GM21381 (cell line): ENCODE measurements around the gene GCC1.

Source experiments
- ATAC-seq: cut with Tn5 transposase; IDR thresholded peaks from one replicate; pipeline ENCODE4 v1.9.1; 2021; ENCODE audit warnings: mild to moderate bottlenecking, moderate library complexity; ENCODE audit not compliant: unreplicated experiment

The GCC1 gene

DNA sequence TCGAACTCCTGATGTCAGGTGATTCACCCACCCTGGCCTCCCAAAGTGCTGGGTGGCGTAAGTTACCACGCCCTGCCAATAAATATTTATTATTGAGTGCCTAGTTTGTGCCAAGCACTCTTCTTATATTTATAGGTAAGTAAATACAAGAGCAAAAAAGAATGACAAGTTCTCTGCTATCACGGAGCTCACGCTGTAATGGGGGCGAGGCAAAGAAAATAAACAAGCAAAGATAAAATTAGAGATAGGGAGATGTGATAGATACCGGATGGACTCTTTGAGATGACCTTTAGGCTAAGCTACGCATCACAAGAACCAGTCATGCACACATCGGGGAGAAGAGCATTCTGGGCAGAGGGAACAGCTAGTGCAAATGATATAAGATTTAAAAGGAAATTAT is 46.3 kb downstream of the GCC1 start:
- ATAC-seq = no peak

DNA sequence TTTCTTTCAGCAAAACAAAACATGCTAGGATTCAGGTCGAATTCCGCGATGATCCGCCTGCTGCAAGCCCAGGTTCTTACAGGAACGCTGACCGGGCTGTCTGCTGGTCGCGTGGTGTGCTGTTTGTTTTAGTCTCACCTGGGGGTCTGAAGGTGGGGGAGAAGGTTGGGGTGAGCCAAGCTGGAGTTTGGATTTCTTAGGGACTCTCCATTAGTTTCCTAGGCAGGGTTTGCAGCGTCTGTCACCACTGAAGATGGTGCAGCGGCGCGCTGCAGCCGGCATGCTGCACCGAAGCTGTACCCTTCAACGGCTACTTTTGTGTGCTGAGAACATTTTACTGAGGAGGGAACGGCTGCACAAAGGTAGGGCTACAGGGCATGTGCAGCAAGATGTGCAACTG is 48.7 kb downstream of the GCC1 start:
- no peak for ATAC-seq

DNA sequence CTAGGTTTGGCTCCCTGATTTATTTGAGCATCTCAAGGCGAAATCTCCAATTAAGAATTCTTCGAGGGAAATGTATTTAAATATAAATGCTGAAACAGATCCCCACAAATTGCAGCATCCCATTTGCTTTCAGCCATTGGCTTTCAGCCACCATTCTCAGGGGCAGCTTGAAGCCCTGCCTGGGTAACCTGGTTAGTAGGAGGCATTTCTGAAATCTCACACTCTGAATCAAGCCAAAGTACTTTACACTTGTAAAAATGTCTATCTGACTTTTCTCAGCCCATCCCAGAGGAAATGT is 49.1 kb downstream of the GCC1 start:
- ATAC-seq = no peak

DNA sequence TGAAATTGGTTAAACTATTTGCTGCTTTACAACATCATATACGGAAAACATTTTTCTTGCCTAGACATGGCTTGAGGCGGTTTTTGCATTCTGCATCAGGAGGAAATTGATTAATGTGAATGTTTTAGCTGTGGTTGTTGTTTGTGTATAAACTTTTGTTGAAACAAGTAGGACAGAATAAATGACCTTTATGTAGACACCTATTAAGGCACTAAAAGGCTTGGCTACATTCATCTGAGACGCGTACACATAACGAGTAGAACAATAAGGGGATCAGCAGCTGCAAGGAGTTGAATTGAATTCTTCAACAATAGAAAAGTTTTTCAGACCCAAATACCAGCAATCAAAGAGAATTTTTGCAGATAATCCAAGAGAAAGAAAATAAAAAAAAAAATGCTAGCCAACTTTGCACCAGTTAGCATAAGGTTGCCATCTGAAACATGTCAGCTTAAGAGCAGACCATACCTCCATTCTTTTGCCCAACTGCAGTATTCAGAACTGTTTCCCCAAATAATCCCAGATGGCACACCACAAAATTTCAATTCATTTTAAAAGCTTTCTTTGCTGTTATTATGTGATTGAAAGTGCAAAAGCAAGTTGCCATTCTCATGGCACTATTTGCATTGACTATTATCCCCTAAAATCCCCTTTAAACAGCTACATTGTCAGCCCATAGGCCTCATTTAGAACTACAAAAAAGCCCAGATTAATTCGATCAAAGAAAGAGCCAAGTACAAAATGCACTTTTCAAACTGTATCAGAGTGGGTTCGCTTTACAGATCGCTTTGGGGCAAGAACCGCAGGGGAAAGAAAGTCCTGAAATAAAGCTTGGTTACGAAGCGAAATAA is 49.6 kb downstream of the GCC1 start:
- ATAC-seq = no peak

DNA sequence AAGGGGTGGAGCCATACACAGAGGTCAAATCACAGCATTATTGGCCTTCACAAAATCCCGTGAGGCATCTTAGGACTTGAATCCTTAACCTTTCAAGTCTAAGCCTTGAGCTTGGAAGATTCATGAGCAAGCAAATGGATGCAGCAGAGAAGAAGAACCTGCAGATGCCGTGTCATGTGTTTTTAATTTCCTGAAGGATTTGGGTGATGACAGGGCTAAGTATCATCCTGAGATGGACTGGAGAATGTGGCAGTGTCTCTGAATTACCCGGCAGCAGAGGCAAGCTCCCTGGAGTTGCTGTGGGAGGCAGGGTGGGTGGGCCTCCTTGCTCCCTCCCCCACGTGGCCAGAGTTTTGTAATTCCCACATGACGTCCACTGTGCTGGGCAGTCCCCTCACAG is 50.8 kb downstream of the GCC1 start:
- ATAC-seq = no peak

DNA sequence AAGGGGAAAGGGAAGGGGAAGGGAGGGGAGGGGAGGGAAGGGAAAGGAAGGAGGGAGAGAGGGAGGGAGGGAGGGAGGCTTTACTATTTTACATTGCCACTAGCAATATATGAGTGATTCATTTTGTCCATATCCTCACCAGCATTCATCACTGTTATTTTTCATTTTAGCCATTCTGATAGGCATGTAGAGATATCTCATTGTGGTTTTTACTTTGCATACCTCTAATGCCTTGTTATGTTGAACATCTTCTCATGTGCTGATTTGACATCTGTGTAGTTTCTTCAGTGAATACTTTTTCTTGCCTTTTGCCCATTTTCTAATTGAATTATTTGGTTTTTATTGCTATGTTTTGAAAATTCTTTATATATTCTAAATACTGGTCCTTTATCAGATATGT is 52.7 kb downstream of the GCC1 start:
- ATAC-seq = no peak

DNA sequence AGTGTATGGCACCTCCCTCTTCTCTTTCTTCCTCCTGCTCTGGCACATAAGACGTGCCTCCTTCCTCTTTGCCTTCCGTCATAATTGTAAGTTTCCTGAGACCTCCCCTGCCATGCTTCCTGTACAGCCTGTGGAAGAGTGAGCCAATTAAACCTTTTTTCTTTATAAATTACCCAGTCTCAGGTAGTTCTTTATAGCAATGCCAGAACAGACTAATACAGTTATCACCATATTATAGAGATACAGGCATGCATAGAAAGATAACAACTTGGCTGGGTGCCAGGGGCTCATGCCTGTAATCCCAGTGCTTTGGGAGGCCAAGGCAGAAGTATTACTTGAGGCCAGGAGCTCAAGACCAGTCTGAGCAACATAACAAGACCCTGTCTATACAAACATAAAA is 53.2 kb downstream of the GCC1 start:
- no peak for ATAC-seq
